NCI-H2196 treated with DMSO at 0.1 percent for 48 hours (cell line): Measurements from ENCODE around the gene KCNAB2.

Source experiments
- DNase-seq: peaks from one replicate; lab custom pipeline; 2025; ENCODE audit not compliant: unreplicated experiment; lab: John Stamatoyannopoulos, UW

Gene KCNAB2

DNA sequence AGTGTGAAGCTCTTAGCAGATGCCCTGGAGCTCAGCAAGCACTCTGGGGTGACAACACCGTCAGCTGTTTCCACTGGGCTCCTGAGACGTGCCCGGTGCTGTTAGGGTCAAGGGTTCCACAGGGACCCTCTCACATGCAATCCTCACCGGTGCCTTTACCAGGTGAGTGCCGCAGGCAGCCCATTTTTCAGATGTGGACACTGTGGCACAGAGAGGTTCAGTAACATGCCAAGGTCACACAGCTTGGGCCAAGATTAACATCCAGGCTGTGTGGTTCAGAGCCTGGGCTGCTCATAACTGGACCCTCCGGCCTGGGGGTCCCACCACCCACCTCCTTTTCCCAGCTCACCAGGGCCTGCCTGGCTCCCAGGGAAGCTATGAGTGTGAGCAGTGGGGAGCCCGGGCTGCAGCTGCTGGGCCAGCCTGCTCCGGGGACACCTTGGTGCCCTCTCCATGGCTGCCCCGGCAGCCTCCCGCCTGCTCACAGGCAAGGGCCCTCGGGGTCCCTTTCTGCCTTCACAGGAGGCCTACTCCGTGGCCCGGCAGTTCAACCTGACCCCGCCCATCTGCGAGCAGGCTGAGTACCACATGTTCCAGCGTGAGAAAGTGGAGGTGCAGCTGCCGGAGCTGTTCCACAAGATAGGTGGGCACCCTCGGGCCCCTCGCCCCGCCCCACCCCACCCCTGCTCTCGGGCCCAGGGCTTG, 49.3 kb downstream of the KCNAB2 start:
- no peak for DNase-seq

GRCh38 chr1:6095511-6096242, 50.0 kb downstream of the KCNAB2 start:
- no peak for DNase-seq

- no peak for DNase-seq
Observed at GRCh38 chr1:6096243-6097116, 50.8 kb downstream of the KCNAB2 start.

GRCh38 chr1:6097117-6097595, 51.5 kb downstream of the KCNAB2 start:
- no peak for DNase-seq

DNA sequence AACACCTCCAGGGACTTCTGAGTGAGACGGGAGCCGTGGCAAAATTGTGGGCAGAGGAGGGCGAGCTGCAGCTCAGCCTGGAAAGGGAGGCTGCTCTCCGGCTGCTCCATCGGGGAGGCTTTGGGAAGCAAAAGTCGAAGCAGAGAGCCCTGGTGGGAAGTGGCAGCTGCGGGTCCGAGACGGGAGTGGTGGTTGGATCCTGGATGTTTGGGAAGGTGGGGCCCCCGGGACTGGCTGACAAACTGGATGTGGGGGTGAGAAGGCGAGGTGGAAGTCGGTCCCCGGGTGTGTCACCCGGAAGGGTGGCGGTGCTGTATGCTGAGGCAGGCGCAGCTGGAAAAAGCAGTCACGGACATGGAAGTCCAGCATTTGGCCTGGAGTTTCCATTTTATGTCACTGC, 52.1 kb downstream of the KCNAB2 start:
- no peak for DNase-seq

DNA sequence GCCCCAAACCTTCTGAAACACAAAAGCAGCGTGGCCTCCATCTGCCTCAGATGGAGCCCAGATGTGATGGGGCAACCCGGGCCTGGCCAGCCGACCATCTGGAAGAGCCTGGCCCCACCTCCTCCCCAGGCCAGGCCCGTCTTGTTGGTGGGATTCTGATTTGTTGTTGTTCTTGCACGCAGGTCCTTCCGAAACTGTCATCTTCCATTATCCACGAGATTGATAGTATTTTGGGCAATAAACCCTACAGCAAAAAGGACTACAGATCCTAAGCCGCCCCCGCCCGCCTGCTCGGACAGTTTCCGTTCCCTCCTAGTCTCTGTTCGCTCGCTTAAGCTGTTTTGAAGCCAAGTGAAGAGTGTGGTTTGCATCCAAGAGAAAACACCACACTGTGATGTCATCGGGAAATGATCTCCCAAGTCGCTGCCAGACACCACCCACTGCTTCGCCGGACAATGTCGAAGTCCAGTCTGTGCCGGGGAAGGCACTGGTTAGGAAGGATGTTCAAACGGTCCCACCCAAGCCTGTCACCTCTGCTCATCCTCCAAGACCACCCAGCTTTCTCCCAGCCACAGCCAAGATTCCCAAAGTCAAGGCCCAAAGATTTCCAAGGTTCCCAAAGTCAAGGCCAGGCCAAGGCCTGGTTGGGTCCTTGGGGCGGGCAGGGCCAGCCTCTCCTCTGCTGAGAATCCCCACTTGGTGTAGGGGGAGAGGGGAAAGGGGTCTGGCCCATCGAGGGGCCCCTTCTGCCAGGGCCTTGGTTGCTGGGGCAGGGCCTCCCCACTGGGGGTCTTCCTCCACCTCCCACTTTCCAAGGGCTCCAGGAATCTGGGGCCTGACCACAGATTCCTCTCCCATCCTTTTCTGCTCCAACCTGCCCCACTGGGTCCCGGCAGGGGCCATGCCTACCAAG, 52.9 kb downstream of the KCNAB2 start:
- DNase-seq = no peak

GRCh38 chr1:6099297-6099696, 53.6 kb downstream of the KCNAB2 start:
- no peak for DNase-seq

- DNase-seq = no peak
Observed at GRCh38 chr1:6099787-6100765, 54.4 kb downstream of the KCNAB2 start.

DNA sequence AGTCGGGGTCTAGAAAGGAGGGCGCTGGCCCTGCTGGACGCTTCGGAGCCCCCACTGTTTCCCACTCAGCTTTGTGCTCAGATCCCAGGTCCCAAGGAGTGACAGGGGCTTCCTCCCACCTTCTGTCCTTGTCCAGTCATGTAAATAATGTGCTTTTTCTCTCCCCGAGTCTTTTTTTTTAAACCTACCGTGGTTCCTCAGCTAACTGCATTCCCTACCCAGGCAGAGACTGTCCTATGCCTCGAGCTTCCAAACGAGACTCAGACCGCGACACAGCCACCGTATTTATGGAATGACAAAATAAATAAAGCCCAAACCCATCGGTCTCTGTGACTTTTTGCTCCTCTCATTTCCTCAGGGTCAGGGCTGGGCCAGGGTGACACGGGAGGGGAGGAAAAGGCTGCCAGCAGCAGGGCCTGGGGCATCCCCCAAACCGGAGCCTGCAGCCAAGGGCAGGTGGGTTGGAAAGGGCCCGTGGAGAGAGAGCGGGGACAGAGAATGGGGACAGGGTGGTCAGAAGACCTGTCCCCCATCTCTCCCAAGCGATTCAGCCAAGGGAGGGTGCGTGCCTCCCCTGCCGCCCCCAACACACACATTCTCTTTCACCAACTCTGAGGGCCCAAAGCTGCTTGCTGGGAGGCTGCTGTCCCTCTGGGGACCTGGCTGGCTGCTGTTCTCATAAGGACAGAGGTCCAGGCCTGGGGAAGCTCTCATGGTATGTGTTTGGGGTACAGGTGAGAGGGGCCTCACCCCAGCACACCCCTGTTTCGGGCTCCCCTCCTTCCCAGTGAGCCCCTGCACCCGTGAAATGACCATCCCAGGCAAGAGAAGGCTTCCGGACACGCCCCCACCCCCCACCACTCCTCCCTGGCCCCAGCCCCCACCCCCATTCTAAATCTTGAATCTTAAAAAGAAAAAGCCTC, 55.4 kb downstream of the KCNAB2 start:
- DNase-seq = no peak

DNA sequence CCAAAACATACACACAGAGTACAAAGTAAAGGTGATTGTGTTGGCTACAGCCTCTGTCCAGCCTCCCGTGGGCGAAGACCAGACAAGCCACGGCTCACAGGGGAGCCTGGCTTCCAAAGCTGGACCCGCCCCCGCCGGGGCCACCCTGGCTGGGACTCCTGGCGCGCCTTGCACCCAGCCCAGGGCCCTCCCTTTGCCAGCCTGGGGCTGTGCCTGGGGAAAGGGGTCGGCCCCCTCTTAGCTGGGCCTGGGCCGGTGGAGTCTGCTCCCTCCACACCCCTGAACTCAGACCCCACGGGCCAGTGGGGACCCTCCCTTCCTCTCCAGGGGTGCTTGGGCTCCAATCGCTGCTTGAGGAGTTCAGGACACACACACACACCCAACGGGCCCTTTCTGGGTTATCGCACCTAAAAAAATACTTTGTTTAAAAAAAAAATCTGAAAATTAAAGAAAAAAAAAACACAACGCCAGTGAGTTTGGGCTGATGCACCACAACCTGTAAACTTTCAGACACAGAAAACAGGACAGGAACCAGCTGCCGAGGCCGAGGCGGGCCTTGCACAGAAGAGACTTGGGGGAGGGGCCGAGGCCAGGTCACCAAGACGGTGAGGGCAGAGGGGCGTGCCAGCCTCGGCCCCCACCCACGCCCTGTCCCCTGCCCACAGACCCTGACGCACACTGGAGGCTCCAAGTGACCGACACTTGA, 56.3 kb downstream of the KCNAB2 start:
- no peak for DNase-seq

DNA sequence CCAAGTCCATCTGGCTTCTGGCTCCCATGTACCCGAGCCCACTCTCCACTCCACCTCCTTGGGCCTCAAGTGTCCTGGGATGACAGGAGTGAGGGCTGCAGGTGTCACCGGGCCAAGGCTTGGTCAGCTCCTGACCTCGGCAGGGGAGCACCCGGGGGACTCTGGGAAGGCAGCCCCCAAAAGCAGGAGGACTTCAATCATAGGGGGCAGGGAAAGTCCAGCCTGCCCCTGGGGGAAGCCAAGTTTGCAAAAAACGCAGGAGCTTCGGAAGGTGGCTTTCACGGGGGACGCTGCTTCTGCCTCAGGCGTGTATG, 56.8 kb downstream of the KCNAB2 start:
- DNase-seq = no peak

DNA sequence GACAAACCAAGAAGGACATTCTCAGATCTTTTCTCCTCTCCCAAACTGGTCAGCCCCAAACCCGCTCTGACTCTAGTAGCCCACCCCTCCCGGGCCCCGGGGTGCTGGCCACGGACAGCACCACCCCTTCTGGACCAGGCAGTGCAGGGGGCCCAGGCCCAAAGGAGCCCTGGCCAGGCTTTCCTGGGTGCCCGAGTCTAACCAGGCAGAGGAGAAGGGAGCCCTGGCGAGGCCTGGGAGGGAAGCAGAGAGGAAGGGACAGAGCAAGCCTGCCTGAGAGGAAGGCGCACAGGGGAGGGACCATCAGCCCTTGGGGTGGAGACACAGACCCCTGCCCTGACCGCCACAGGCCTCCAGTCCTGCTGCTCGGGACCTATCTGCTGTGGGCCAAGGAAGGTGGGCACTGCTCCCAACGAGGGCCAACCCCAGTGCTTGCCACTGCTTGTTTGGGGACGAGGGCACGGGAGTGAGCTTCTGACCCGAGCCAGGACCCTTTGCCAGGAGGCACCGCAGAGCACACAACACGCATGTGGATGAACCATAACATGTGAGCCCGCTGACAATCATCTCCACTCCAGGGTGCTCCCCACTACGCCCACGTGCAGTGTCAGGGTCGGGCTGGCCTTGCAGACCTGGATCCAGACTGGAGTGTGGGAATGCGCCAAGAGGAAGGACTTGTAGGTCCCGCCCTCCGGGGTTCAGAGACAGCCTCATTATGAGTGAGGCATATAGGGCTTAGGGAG, 57.6 kb downstream of the KCNAB2 start:
- DNase-seq = no peak

DNA sequence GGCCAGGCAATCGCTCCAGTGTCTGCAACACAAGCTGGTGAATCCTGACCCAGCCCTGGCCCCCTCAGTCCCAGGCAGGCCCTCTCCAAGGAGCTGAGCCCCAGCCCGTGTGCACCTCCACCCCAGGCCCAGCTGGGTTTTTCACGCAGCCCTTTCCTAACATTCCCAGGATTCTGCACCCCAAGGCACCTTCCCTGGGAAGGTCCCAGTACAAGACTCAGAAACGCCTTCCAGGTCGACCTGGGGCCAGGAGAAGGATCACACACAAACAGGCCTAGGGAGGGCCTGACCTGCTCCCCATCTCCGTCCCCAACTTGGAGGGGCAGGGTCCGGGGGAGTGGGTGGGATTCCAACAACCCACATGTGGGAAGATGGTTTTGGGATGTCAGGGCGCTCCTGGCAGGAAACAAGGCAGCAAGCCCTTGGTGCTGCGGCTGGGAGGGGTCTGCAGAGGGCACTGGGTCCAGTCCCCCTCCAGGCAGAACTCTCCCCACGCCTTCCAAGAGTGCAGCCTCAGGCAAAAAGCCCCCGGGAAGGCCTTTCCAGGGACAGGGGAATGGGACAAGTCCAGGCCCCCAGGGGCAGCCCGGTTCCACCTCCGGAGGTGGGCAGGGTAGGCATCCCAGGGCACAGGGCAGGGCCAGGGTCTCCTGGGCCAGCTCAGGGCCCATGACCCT, 58.3 kb downstream of the KCNAB2 start:
- no peak for DNase-seq

DNA sequence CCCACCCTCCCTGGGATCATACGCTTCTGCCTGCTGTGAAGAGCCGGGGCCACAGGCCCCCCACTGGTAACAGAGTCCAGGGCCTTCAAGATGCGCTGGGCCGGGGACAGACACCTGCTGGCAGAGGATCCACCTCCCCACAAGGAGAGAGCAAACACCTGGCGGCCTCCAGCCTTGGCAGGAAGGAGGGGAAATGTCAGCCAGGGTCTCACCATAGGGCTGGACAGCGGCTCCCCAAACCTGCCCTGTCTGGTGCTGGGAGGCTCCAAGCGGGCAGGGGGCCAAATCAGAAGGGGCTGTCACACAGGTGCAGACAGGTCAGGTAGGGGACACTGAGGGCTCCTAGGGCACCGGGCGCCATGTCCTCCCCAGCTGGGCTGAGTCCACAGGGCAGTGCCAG, 58.9 kb downstream of the KCNAB2 start:
- DNase-seq = no peak

- no peak for DNase-seq
Observed at GRCh38 chr1:6105218-6105679, 59.6 kb downstream of the KCNAB2 start.

DNA sequence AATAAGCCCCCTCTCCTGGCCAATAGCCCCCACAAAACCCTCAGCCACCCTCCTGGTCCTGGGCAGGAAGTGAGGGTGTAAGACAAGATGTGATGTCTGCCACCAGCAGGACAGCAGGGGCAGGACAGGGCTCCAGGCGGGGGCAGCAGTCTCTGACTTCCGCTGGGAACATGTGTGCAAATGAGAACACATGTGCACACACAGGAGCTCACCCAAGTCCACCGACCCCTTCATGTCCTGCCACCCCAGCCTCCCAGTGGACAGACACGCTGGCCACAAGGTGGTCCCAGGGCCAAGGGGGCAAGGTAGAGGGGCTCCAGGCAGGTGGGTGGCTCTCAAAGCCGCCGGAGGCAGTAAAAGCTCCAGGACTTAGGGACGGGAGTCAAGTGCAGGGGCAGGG, 60.1 kb downstream of the KCNAB2 start:
- no peak for DNase-seq

GRCh38 chr1:6106321-6106731, 60.6 kb downstream of the KCNAB2 start:
- no peak for DNase-seq
